HG02759 (cell line): ENCODE results near the gene IGHMBP2.

Experiments
- ATAC-seq: cut with Tn5 transposase; IDR thresholded peaks from one replicate; pipeline ENCODE4 v1.9.1; 2021; ENCODE audit warnings: mild to moderate bottlenecking, moderate library complexity; ENCODE audit not compliant: unreplicated experiment

Gene IGHMBP2

DNA sequence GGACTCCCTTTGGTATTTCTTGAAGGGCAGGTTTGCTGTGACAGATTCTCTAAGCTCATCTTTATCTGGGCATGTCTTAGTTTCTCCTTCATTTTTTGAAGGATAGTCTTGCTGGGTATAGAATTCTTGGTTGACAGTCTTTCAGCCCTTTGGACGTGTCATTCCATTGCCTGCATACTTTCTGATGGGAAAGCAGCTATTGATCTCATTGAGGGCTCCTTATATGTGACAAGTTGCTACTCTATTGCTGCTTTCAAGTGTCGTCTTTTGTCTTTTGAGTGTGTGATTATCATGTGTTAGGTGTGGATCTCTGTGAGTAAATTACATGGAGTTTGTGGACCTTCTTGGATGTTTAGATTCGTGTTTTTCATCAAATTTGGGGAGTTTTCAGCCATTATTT lies 21.9 kb downstream of the IGHMBP2 start:
- ATAC-seq = no peak

DNA sequence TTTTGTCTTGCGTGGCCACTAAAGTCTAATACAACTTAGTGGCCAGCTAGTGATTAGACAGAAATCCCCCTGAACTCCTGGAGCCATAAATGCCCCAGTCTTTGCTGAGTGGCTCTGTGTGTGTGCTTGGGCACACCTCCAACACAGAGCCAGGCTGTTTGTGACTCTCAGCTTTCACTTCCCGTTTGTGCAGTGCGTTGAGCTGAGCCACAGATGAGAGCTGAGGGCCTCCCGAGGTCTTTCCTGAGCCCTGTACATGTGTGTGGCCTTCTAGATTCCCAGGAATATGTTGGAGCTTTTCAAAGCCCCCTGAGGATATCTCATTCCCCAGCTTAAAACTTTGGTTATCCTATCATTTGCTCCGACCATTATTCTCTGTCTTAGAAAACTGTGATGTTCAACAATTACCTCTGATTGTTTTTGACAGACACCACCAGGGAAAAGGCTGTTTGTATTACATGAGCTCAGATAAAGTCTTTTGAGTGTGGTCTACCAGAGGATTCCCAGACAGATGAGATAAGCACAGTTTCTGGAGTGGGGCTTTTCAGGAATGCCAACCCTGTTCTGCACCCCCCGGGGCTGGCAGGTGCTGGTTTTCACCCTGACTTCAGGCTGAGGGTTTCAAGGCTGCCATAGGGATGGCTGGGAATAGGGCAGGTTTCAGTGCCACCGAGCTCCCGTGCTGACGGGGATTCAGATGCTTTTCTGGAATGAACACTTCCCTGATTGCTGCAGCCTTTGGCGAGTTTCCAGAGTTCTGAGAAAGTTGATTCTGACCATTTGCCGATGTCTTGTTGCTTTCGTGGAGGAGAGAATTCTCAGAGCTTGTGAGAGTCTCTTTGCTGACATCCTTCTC lies 23.8 kb downstream of the IGHMBP2 start:
- peak; percentile 65 for ATAC-seq

DNA sequence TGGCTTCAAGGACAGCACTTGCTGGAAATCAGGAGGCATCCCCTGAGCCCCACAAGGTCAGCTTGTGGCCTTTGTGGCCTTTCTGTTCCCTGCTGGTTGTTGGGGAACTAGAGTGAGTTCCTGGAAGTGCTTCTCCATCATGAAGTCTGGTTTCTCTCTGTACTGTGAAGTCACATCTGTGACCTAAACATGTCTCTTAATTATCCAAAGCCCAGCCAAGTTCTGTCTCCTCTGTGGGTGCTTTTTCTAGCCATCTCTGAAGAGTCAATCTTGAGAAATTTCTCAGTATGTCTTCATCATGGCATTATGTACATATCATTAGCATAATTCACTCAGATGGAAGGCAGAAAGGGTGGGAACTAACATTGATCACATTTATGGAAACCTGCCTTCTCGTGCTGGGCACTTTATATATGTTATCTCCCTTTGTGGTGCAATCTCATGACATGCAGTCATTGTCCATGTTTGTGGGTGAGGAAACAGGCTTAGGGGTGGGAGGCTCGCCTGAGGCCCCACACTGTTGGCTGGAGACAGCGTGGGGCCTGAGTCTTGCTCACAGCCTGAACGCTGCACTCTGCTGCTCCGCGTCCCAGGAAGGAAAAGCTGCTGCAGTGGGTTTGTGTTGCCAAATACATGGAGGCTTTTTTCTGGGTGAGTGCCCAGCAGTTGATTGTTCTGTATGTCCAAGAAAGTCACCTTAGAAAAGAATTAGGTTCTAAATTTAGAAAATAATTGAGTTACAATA lies 24.6 kb downstream of the IGHMBP2 start:
- no peak for ATAC-seq

DNA sequence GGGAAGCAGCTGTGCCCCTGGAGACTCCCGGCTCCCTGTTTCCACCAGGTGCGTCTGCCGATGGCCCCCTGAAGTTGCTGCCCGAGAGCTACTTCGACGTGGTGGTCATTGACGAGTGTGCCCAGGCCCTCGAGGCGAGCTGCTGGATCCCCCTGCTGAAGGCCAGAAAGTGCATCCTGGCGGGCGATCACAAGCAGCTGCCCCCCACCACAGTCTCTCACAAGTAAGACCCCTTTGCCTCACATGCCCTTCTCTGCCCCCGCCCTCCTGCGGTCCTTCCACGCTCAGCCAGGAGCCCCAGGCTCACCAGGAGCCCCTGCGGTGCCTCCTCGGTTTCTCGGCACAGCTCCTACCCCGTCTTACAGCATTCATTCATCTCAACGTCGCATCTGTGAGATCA lies 25.4 kb downstream of the IGHMBP2 start:
- ATAC-seq = no peak

DNA sequence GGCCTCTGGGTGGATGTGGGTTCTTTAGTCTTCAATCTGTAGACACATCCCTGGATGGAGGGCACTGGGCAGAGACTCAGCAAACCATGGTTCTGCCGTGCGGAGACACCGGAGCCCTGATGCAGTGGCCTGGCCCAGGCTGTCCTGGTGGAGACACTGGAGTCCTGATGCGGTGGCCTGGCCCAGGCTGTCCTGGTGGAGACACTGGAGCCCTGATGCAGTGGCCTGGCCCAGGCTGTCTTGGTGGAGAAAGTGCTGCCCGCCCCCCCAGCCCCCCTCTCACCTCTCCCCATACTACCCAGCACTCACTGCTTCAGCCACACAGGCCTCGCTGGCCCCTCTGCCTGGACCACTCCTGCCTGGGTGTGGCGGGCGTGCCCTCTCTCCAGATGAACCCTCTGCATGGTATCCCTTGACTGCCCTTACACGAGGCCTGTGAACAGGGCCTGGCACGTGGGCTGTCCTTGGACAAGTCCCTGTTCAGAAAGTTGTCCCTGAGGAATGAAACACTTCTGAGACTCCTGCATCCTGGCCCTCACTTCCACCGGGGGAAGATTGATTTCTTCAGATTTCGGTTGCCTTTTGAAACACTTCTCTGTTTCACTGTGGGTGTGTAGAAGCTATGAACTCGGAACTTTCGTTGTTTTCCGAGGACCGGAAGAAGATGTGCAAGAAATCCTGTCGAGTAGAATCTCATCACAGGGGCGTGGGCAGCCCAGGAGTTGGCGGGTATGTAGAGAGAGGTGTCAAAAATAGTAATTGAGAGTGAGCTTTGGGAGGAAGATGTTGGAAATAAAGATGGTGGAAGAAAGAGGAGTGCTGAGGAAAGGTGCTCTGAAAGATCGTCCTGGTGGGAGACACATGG lies 26.2 kb downstream of the IGHMBP2 start:
- no peak for ATAC-seq

DNA sequence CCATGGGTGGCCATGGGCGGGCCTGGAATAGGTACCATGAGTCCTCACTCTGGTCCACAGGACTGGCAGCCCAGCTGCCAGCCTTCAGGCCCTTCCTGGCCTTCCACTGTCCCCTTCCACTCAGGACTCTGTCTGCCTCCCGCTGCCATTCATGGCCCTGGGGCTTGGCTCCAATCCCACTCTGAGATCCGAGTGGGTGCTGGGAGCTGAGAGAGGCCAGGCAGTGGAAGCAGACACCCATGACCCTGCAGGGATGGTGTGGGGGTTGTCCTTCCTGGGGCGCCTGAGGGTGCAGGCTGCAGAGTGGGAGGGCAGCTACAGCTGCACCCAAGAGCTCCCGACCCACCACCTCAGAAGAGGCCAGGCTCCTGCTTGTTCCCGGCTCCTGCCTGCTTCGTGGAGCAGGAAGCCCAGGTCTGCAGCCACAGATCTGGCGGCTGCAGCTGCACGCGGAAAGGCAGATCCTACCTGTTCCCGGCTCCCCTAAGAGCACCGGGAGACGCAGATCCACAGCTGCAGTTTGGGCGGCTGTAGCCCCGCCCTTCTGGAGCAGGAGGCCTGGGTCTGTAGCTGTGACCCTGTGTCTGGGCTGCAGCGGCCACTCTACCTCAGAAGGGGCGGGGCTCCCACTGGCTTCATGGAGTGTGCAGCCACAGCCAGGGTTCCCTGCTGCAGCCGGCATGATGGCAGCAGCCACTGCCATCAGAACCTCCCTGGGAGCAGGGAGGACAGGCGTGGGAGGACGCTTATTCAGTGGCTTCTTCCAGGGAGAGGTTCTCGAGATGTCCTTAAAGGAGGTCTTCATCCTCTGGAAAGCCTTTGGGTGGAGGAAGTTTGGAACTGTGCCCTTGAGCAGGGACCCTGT lies 27.5 kb downstream of the IGHMBP2 start:
- ATAC-seq = no peak

DNA sequence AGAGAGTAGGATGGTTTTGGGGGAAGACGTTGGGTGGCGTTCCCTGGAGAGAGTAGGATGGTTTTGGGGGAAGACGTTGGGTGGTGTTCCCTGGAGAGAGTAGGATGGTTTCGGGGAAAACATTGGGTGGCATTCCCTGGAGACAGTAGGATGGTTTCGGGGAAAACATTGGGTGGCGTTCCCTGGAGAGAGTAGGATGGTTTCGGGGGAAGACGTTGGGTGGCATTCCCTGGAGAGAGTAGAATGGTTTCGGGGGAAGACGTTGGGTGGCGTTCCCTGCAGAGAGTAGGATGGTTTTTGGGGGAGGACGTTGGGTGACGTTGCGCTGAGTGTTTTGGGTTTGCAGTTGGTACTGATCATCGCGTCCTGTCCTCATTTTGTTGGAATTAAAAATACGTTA lies 28.2 kb downstream of the IGHMBP2 start:
- no peak for ATAC-seq

DNA sequence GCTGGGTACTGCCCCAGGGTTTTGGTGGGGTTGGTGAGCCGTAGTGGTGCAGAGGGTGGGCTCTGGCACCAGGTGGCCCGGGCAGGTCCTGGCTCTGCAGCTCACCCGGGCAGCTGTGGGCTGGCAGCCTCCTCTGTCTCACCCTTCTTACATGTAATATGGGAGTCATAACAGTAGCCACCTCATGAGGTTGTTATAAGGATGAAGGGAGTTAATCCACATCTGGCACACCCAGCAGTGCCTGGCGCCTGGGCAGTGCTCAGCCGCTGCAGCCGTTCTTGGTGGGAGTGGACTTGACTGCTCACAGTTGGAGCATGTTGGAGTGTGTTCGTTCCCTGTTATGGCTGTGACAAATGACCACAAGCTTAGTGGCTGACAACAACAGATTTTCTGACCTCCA lies 28.7 kb downstream of the IGHMBP2 start:
- no peak for ATAC-seq

DNA sequence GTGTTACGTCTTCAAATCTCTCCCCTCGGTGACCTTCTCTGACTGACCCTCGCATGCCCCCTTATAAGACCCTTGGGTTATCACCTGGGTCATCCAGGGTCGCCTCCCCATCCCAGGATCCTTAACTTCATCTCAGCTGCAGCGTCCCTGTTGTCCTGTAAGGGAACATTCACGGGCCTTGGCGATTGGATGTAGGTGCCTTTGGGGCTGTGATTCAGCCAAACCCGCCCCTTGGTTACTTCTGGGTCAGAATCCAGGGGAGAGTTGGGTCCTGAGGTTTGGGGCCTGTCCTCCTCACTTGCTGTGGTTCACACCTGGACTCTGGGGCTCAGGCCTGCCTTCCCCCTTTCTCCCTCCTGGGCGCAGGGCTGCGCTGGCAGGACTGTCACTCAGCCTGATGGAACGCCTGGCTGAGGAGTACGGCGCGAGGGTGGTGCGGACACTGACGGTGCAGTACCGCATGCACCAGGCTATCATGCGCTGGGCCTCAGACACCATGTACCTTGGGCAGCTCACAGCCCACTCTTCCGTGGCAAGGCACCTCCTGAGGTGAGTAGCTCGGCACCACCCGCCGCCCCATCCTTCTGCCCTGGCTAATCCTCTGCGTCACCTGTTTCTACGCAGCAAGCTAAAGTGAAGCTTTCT lies 29.4 kb downstream of the IGHMBP2 start:
- ATAC-seq = no peak

DNA sequence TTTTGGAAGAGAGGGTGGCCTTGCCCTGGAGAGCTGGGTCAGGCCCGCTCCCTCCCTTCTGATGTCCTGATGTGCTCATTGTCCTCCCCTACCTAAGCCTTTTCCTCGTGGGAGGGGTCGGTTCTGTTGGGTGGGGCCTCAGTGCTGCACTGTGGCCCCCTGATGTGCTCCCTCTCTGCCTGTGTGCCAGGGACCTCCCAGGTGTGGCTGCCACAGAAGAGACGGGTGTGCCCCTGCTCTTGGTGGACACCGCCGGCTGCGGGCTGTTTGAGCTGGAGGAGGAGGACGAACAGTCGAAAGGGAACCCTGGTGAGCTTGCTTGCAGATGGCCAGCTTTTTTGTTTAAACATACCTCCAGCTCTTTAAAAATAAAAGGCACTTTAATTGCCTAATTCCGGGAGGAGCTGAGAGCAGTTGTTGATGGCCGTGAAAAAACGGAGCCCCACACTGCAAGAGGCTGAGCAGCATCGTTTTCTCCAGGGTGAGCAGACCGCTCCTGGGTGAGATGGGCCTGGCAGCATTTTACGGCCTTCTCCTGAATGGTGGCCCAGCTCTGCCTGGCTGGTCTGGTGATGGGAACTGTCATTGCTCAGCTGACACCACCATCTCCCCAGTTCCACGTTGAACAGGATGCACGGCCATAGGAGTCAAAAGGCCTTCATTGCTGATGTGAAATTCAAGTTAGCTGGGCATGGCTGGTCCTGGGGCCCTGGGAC lies 30.1 kb downstream of the IGHMBP2 start:
- no peak for ATAC-seq

DNA sequence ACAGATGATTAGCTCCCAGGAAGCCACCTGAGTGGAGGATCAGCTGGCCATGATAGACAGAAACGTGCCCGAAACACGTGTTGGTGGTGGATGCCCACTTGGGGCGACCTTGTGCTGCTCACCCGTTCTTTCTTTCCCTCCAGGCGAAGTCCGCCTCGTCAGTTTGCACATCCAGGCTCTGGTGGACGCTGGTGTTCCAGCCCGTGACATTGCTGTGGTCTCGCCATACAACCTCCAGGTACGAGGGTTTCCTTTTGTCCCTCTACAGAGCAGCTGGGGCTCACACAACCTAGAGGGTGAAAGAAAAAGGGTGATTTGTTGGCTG lies 30.6 kb downstream of the IGHMBP2 start:
- ATAC-seq = no peak

DNA sequence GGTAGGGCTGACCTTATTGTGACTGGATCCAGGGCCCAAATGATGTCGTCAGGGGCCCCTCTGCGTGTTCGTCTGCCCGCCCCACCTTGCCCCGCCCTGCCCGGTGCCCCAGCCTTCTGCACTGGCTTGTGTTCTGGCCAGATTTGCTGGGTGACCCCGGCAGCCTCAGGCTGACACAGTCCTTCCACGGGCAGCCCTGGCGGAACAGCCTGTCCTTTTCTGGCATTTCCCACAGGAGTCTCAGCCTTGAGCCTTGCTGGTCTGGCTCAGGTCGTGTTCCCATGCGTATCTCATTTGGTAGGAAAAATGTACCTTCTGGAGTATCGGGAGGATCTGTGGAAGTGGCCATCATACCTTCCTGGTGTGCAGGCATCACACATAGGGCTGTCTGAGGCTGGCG lies 31.0 kb downstream of the IGHMBP2 start:
- ATAC-seq = no peak

DNA sequence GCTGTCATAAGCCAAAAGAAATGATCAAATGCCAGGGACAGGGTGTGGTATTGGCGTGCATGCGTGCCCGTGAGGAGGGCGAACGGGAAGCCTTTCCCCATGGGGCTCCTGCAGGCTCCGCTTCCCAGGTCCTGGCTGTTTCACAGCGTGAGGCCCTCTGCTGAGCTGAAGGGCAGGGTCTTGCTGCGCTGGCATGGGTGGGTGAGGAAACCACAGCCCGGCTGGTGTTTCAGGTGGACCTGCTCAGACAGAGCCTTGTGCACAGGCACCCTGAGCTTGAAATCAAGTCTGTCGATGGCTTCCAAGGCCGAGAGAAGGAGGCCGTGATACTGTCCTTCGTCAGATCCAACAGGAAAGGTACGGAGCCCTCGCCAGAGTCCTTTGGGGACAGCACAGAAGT lies 31.4 kb downstream of the IGHMBP2 start:
- ATAC-seq = no peak

DNA sequence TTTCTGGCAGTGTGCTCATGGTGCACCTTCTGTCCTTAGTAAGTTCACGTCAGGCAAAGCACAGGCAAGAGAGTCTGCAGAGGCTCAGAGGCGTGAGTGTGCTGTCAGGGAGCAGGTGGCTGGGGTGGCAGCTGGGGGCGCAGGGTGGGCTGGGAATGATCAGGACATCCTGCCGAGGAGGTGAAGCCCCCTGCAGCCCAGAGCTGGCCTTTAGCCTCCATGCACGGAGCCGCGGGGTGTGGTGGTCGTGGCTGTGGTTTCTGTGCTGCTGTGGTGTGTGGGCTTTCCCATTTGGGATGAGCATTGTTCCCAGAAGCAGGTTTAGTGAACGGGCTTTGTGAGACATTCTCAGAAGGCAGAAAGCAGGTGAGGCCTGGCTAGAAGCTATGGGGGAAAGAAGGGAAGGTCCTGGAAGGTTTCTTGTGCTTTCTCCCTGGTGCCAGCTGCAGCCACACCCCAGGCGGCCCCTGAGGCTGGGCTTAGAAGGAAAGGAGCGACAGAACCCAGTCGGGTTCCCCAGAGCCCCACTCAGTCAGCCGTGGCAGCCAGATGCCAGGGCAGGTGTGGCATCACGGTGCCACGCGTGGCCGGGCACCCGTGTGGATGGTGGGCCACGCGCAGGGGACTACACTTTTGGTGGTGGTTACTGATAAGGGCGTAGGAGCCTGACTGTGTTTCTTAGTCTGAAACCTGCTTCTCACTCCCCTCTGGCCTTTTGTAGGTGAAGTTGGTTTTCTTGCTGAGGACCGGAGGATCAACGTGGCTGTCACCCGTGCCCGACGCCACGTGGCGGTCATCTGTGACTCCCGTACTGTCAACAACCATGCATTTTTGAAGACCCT lies 32.0 kb downstream of the IGHMBP2 start:
- ATAC-seq = no peak

DNA sequence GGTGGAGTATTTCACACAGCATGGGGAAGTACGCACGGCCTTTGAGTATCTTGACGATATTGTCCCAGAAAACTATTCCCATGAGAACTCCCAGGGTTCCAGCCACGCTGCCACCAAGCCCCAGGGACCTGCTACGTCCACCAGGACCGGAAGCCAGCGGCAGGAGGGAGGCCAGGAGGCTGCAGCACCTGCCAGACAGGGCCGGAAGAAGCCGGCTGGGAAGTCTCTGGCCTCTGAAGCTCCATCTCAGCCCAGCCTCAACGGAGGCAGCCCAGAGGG lies 32.6 kb downstream of the IGHMBP2 start:
- ATAC-seq = no peak

DNA sequence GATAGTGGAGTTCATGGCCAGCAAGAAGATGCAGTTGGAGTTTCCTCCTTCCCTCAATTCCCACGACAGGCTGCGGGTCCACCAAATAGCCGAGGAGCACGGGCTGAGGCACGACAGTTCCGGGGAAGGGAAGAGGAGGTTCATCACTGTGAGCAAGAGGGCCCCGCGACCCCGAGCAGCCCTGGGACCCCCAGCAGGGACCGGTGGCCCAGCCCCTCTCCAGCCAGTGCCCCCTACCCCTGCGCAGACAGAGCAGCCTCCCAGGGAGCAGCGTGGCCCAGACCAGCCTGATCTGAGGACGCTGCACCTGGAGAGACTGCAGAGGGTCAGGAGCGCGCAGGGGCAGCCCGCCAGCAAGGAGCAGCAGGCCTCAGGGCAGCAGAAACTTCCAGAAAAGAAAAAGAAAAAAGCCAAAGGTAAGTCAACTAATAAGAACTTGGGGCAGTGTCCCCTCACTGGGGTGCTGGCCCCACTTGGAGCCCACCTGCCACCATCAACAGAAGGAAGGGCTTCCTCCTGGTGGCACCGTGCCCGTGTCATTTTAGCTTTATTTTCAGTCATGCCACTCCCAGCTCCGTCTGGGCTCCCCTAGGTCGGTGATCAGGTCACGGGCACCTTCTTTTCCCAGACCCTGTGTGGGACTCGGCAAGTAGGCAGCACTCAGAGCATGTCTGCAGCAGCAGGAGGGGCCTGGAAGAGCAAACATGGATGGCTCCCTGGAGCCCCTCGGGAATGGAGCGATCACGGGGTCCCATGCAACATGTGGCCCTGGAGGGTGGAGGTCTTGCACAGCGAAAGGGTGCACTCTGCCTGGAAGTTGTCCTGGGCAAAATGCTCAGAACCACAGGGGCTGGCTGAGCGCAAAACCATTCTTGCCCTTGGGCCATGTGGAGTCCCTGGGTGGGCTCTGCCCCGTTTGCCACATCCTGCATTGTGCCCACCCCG lies 33.3 kb downstream of the IGHMBP2 start:
- no peak for ATAC-seq

DNA sequence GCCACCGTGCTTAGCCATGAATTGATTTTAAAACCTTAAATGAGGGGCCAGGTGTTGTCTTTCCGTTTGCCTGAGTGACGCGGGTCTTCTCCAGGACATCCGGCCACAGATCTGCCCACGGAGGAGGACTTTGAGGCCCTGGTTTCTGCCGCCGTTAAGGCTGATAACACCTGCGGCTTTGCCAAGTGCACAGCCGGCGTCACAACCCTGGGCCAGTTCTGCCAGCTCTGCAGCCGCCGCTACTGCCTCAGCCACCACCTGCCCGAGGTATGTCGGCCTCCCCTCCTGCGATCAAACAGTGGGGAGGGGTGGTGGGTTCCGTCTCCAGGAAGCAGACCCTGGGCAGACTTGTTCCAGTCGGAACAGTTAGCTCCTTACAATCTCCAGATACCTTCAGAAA lies 34.4 kb downstream of the IGHMBP2 start:
- no peak for ATAC-seq
